HepG2 (cell line): ENCODE results near the gene SNRNP27. TPM values are rescaled to one million over a fixed set of nuclear protein-coding genes. Genes with fewer than 3 reads are reported as not detected.
A peak's percentile ranks its signal among the peaks of the same experiment; 100 is the strongest.

Experiments used
- CCAR2 ChIP-seq: fragments of 200-400 bp; formaldehyde crosslinking; optimal IDR thresholded peaks from 2 replicates; pipeline ENCODE3; 2018; ENCODE audit warnings: low read depth, mild to moderate bottlenecking, low read length, moderate library complexity
- CREB1 ChIP-seq, 2 experiments: fragments of 450-650 bp in 1 of 2; IDR thresholded peaks; 2 replicates each; pipeline ENCODE4 v1.6.1; 2016 to 2017; ENCODE audit warnings: control low read depth in 1 of 2, mild to moderate bottlenecking in 1 of 2, missing compliant biosample characterization in 1 of 2, missing genetic modification characterization in 1 of 2
- GLMP ChIP-seq: sonication (generic); formaldehyde crosslinking; IDR thresholded peaks from 2 replicates; pipeline ENCODE4 v1.9.0; 2021; ENCODE audit warnings: missing genetic modification reagents, mild to moderate bottlenecking, borderline replicate concordance
- HNF1B ChIP-seq: sonication (generic); formaldehyde crosslinking; IDR thresholded peaks from 2 replicates; pipeline ENCODE4 v1.5.1; 2020; ENCODE audit warnings: mild to moderate bottlenecking, moderate library complexity, missing genetic modification reagents
- HNF4A ChIP-seq: sonication (generic); formaldehyde crosslinking; IDR thresholded peaks from 2 replicates; pipeline ENCODE4 v1.4.0; 2020; ENCODE audit warnings: missing genetic modification reagents
- KAT2B ChIP-seq: fragments of 150-350 bp; IDR thresholded peaks from 2 replicates; pipeline ENCODE4 v1.6.1; 2014; ENCODE audit warnings: low read depth, low read length, borderline replicate concordance
- KLF16 ChIP-seq, 2 experiments: sonication (generic) in 1 of 2; formaldehyde crosslinking in 1 of 2; IDR thresholded peaks; 2 replicates each; pipeline versions ENCODE4 v1.6.1 to v1.8.0; 2016 to 2023; ENCODE audit warnings: missing genetic modification reagents in 2 of 2, missing compliant biosample characterization in 1 of 2
- MTA1 ChIP-seq: sonication (generic); formaldehyde crosslinking; IDR thresholded peaks from 2 replicates; pipeline ENCODE4 v1.4.0; 2020; ENCODE audit warnings: missing genetic modification reagents, mild to moderate bottlenecking, borderline replicate concordance
- NFYC ChIP-seq: IDR thresholded peaks from 2 replicates; pipeline ENCODE4 v1.6.1; 2016; ENCODE audit warnings: missing genetic modification reagents, missing compliant biosample characterization
- TAF15 ChIP-seq: fragments of 200-400 bp; formaldehyde crosslinking; IDR thresholded peaks from one replicate; pipeline ENCODE4 v1.6.1; 2018; ENCODE audit warnings: mild to moderate bottlenecking, low read depth, low read length; ENCODE audit not compliant: poor library complexity, severe bottlenecking
- TCF12 ChIP-seq, 2 experiments: fragments of 450-650 bp in 1 of 2; sonication (generic) in 1 of 2; formaldehyde crosslinking in 1 of 2; IDR thresholded peaks; 2 replicates each; pipeline versions ENCODE4 v1.6.1 to v1.8.0; 2017 to 2022; ENCODE audit warnings: antibody characterized with exemption in 1 of 2, mild to moderate bottlenecking in 1 of 2, missing genetic modification reagents in 1 of 2, moderate library complexity in 1 of 2
- XBP1 ChIP-seq: sonication (generic); formaldehyde crosslinking; IDR thresholded peaks from 2 replicates; pipeline ENCODE4 v1.5.0; 2020; ENCODE audit warnings: missing genetic modification reagents
- ZGPAT ChIP-seq: IDR thresholded peaks from 2 replicates; pipeline ENCODE4 v1.6.1; 2016; ENCODE audit warnings: mild to moderate bottlenecking
- ZNF326 ChIP-seq: sonication (generic); formaldehyde crosslinking; IDR thresholded peaks from 2 replicates; pipeline ENCODE4 v1.4.0; 2020; ENCODE audit warnings: missing genetic modification reagents, borderline replicate concordance
- ZNF329 ChIP-seq: sonication (generic); formaldehyde crosslinking; IDR thresholded peaks from 2 replicates; pipeline ENCODE4 v1.9.0; 2021; ENCODE audit warnings: low read depth, mild to moderate bottlenecking, missing genetic modification reagents
- ZNF44 ChIP-seq: sonication (generic); formaldehyde crosslinking; IDR thresholded peaks from 2 replicates; pipeline ENCODE4 v1.5.1; 2020; ENCODE audit warnings: mild to moderate bottlenecking, missing genetic modification reagents
- ZNF549 ChIP-seq: sonication (generic); formaldehyde crosslinking; IDR thresholded peaks from 2 replicates; pipeline ENCODE4 v1.5.0; 2020; ENCODE audit warnings: missing genetic modification reagents
- polyA plus RNA-seq, 8 experiments: library from polyadenylated mRNA; depleted of rRNA in 3 of 8; stranded (reverse) in 7 of 8; unstranded in 1 of 8; fragments of >200 nt; fragmentation: Illumina TruSeq in 4 of 8; extraction: Trizol in 4 of 8; gene quantifications; 2 replicates each; pipeline versions ENCODE4 v1.2.1 to v1.2.3, GENCODE V29; 2011 to 2016; ENCODE audit warnings: low read depth in 4 of 8, missing spikeins in 1 of 8, mixed read lengths in 1 of 8; ENCODE audit not compliant: insufficient read depth in 1 of 8
- total RNA-seq, 5 experiments: library from RNA; depleted of rRNA; stranded (reverse); fragments of >200 nt; fragmentation: Illumina TruSeq; extraction: Trizol; gene quantifications; 2 replicates each; pipeline ENCODE4 v1.2.3, GENCODE V29; 2016; ENCODE audit warnings: low read depth in 1 of 5
- TF ChIP-seq, protein P1 (sequence below): sonication (generic); formaldehyde crosslinking; IDR thresholded peaks from 2 replicates; pipeline ENCODE4 v1.4.0; 2020; ENCODE audit warnings: missing genetic modification reagents, borderline replicate concordance

Gene SNRNP27
- total and polyA plus RNA-seq, 2 of the 13 experiments (the other 11 are each of a cell fraction or from before 2014, with no cell fraction given), result 49.8 to 54.6 TPM

- TF ChIP-seq, protein P1, sequence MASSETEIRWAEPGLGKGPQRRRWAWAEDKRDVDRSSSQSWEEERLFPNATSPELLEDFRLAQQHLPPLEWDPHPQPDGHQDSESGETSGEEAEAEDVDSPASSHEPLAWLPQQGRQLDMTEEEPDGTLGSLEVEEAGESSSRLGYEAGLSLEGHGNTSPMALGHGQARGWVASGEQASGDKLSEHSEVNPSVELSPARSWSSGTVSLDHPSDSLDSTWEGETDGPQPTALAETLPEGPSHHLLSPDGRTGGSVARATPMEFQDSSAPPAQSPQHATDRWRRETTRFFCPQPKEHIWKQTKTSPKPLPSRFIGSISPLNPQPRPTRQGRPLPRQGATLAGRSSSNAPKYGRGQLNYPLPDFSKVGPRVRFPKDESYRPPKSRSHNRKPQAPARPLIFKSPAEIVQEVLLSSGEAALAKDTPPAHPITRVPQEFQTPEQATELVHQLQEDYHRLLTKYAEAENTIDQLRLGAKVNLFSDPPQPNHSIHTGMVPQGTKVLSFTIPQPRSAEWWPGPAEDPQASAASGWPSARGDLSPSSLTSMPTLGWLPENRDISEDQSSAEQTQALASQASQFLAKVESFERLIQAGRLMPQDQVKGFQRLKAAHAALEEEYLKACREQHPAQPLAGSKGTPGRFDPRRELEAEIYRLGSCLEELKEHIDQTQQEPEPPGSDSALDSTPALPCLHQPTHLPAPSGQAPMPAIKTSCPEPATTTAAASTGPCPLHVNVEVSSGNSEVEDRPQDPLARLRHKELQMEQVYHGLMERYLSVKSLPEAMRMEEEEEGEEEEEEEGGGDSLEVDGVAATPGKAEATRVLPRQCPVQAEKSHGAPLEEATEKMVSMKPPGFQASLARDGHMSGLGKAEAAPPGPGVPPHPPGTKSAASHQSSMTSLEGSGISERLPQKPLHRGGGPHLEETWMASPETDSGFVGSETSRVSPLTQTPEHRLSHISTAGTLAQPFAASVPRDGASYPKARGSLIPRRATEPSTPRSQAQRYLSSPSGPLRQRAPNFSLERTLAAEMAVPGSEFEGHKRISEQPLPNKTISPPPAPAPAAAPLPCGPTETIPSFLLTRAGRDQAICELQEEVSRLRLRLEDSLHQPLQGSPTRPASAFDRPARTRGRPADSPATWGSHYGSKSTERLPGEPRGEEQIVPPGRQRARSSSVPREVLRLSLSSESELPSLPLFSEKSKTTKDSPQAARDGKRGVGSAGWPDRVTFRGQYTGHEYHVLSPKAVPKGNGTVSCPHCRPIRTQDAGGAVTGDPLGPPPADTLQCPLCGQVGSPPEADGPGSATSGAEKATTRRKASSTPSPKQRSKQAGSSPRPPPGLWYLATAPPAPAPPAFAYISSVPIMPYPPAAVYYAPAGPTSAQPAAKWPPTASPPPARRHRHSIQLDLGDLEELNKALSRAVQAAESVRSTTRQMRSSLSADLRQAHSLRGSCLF (CRISPR knock-in tag), result peak; percentile 74; the same call in 1 of the 2 replicates
- peak; percentile 70 for TF ChIP-seq TAF15
- 0 out of 2 replicates have a peak, but pooled peaks have one; percentile 16 for TF ChIP-seq XBP1
- TF ChIP-seq HNF4A (CRISPR knock-in tag), result peak; percentile 21; the same call in 1 of the 2 replicates
- TF ChIP-seq ZNF329, result peak; percentile 77
- no peak for TF ChIP-seq CCAR2
- TF ChIP-seq KAT2B, result no peak
- 0 out of 2 replicates have a peak, but pooled peaks have one; percentile 32 for TF ChIP-seq ZNF549 (CRISPR knock-in tag)
- TF ChIP-seq ZNF44, result 0 out of 2 replicates have a peak, but pooled peaks have one; percentile 34
- peak; percentile 91 for TF ChIP-seq CREB1 (IDR thresholded peaks at IDR 0.05)
- TF ChIP-seq CREB1 (CRISPR knock-in tag; IDR thresholded peaks at IDR 0.05), result peak; percentile 95
- TF ChIP-seq ZGPAT (CRISPR knock-in tag), result peak; percentile 98
- peak in 1 of 2 experiments; percentile 96; a peak in 2 of 4 replicates for TF ChIP-seq KLF16 (CRISPR knock-in tag; IDR thresholded peaks at IDR 0.05)
- peak; percentile 92 for TF ChIP-seq NFYC (CRISPR knock-in tag)
- TF ChIP-seq HNF1B, result peak; percentile 91
- peak; percentile 45; the same call in 1 of the 2 replicates for TF ChIP-seq ZNF326 (CRISPR knock-in tag)
- no peak for TF ChIP-seq GLMP (CRISPR knock-in tag)
- no peak for TF ChIP-seq TCF12 (IDR thresholded peaks at IDR 0.05)
- no peak for TF ChIP-seq TCF12 (CRISPR knock-in tag; IDR thresholded peaks at IDR 0.05)
- TF ChIP-seq MTA1 (CRISPR knock-in tag), result no peak; the same call in 1 of the 2 replicates
Observed at GRCh38 chr2:69914164-69914949, 20.6 kb downstream of the SNRNP27 start (continued).
